Cardiac fibroblast (primary cell): ENCODE data around the gene TREML2.

Experiments used
- DNase-seq, 2 donors: peaks; one replicate each; pipeline versions ENCODE4 v3.0.0 to v3.0.0-alpha.2; 2010; ENCODE audit warnings: low read depth in 2 of 2
- H3K4me3 ChIP-seq, 2 donors: replicated peaks in 1 of 2; 1 replicate in 1 of 2; 2 replicates in 1 of 2; pipeline ENCODE4 v1.5.1; 2011; ENCODE audit warnings: low read depth in 2 of 2, low read length in 2 of 2, mild to moderate bottlenecking in 2 of 2, moderate library complexity in 1 of 2
- CTCF ChIP-seq: IDR thresholded peaks from one replicate; pipeline ENCODE4 v1.5.1; 2011; ENCODE audit warnings: low read depth, mild to moderate bottlenecking, low read length, inconsistent platforms

TREML2 gene

GRCh38 chr6:41236276-41236675 is 35.3 kb upstream of the TREML2 start:
- TF ChIP-seq CTCF: no peak
- DNase-seq: no peak
- no peak overlapping the region for H3K4me3 ChIP-seq

DNA sequence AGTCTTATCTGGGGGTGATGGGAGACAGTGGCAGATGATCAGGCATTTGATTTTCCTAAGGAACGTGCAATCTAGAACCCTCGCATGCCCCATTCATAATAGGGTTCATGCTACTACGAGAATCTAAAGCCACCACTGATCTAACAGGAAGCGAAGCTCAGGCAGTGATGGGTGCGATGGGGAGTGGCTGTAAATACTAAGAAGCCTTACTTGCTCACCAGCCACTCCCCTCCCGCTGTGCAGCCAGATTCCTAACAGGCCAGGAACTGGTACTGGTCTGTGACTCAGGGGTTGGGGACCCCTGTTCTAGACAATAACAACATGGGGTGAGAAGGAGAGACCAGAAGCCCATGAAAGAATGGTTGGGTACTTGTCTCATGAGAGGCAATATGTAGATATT is 31.7 kb upstream of the TREML2 start:
- no peak for DNase-seq
- no peak overlapping the region for H3K4me3 ChIP-seq
- no peak for TF ChIP-seq CTCF

- DNase-seq: no peak
- TF ChIP-seq CTCF: no peak
- H3K4me3 ChIP-seq: no peak overlapping the region
Observed at GRCh38 chr6:41231246-41231645, 30.3 kb upstream of the TREML2 start.

DNA sequence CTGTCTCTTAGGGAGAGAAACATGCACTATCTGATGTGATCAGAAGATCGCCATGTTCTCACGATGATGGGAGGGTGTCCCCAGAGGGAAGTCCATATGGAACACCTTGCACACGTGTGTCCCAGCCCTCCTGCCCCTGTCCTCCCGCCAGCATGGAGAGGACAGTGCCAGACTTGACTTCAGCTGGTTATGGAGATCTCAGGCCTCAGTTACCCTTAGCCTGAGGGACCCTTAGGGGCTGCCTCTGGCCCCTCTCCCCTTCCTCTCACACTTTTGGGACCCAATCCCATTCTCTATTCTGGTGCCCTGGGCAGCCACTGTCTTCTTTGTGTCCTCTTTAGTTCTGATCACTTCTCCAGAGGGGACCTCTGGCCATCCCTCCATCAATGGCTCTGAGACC is 28.8 kb upstream of the TREML2 start:
- DNase-seq: no peak
- no peak for TF ChIP-seq CTCF
- no peak overlapping the region for H3K4me3 ChIP-seq

DNA sequence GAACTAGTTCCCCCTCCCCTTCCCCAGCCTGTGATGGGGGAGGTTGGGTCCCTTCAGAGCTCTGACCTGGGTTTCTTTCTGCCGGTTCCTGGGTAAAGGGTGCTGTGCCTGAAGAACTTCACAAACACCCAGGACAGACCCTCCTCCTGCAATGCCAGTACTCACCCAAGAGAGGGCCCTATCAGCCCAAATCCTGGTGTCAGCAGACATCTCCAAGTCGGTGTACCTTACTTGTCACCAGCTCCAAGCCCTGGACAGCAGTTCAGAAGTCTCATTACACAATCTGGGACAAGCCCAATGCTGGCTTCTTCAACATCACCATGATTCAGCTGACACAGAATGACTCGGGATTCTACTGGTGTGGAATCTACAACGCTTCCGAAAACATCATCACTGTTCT is 27.7 kb upstream of the TREML2 start:
- H3K4me3 ChIP-seq: no peak overlapping the region
- DNase-seq: peak; percentile 1 to 23
- TF ChIP-seq CTCF: peak; percentile 1

DNA sequence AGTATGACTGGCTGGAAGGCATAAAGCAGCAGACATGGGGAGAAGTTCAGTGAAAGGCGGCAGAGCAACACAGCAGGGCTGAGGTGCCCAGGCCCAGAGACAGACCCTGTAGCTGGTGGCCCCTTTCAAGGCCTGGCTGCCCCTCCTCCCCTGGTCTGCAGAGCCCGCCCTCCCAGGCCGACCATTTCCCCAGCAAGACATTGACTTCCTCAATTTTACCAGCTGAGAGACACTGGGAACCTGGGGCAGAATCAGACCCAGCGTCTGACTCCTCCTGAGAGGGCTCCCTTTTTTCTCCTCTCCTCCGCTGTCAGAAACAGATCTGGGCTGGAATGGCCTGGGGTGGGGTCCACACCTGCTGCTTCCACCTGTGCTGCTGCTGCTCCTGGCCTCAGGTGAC is 27.1 kb upstream of the TREML2 start, which contains the start of gene TREML4:
TREML4 (plus strand) TSS at position 254 of the 400 bp plus-strand sequence; CDS start at position 333, 79 bp downstream.
- no peak within 1 kb of the TSS for H3K4me3 ChIP-seq
- no peak for TF ChIP-seq CTCF
- no peak for DNase-seq

DNA sequence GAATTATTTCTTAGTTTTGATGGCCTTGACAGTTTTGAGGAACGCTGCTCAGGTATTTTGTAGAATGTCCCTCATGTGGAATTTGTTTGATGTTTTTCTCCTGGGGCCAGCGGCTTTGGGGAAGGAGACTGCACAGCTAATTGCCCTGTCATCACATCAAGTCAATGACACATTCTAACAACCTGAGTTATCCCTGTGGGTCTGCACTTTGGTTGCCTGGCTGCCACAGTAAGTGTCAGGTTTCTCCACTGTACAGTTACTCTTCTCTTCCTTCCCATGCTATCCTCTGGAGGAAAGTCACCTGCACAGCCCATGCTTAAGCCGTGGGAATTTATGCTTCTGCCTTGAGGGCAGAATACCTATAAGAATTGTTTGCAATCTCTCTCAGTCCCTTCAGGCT is 25.8 kb upstream of the TREML2 start:
- no peak for TF ChIP-seq CTCF
- DNase-seq: no peak
- H3K4me3 ChIP-seq: no peak overlapping the region
